Lung (tissue), 12 donors: ENCODE measurements around the gene SLC29A2. TPM values are rescaled to one million over a fixed set of nuclear protein-coding genes. Genes with fewer than 3 reads are reported as not detected.

Source experiments
- ATAC-seq: fragments of 200-7000 bp; cut with Tn5 transposase; one replicate; pipeline ENCODE4 v1.9.1; 2020; ENCODE audit warnings: moderate number of reproducible peaks; ENCODE audit not compliant: insufficient read depth, low FRiP score
- DNase-seq, 3 donors: peaks; one replicate each; pipeline ENCODE4 v3.0.0-alpha.2; 2013 to 2017
- H3K27ac ChIP-seq, 2 donors: one replicate each; pipeline ENCODE4 v1.5.1; 2013; ENCODE audit warnings: mild to moderate bottlenecking in 2 of 2, moderate library complexity in 2 of 2, control low read depth in 1 of 2, inconsistent platforms in 1 of 2, low read depth in 1 of 2, low read length in 1 of 2
- H3K27me3 ChIP-seq, 3 donors: one replicate each; pipeline ENCODE4 v1.5.1; 2013; ENCODE audit warnings: low read length in 2 of 3; ENCODE audit not compliant: control insufficient read depth in 3 of 3, insufficient read depth in 3 of 3
- H3K36me3 ChIP-seq, 4 donors: one replicate each; pipeline ENCODE4 v1.5.1; 2013; ENCODE audit warnings: low read length in 4 of 4, mild to moderate bottlenecking in 1 of 4, moderate library complexity in 1 of 4; ENCODE audit not compliant: control insufficient read depth in 4 of 4, insufficient read depth in 4 of 4
- H3K4me1 ChIP-seq, 5 donors: one replicate each; pipeline ENCODE4 v1.5.1; 2013; ENCODE audit warnings: low read length in 5 of 5, mild to moderate bottlenecking in 2 of 5, moderate library complexity in 1 of 5; ENCODE audit not compliant: control insufficient read depth in 5 of 5, insufficient read depth in 5 of 5
- H3K4me3 ChIP-seq: one replicate; pipeline ENCODE4 v1.5.1; 2013; ENCODE audit warnings: mild to moderate bottlenecking, control low read depth, moderate library complexity
- H3K9ac ChIP-seq, 2 donors: one replicate each; pipeline ENCODE4 v1.5.1; 2013; ENCODE audit warnings: low read length in 2 of 2, control low read depth in 1 of 2; ENCODE audit not compliant: insufficient read depth in 1 of 2
- H3K9me3 ChIP-seq, 4 donors: one replicate each; pipeline ENCODE4 v1.5.1; 2013; ENCODE audit warnings: low read length in 3 of 4, mild to moderate bottlenecking in 1 of 4, moderate library complexity in 1 of 4; ENCODE audit not compliant: control insufficient read depth in 4 of 4, insufficient read depth in 3 of 4
- CTCF ChIP-seq: IDR thresholded peaks from 2 replicates; pipeline ENCODE4 v1.5.1; 2012; ENCODE audit warnings: mild to moderate bottlenecking; ENCODE audit errors: control extremely low read depth, extremely low read depth
- WGBS, 2 donors: extraction: QIAGEN DNeasy Blood & Tissue Kit; methylation state at CpG; one replicate each; pipeline ENCODE4 v1.1.7; 2013; 5-methylcytosine and 5-hydroxymethylcytosine counted together
- polyA plus RNA-seq, 2 donors: library from polyadenylated mRNA; stranded (reverse); fragments of 200-250 nt; gene quantifications; one replicate each; pipeline ENCODE4 v1.2.1, GENCODE V29; 2013
- total RNA-seq, 2 donors: library from RNA; depleted of rRNA in 1 of 2; stranded (reverse); fragments of >200 nt in 1 of 2; gene quantifications; one replicate each; pipeline ENCODE4 v1.2.1, GENCODE V29; 2014 to 2021
- donor health status: control.
- donor health status: control.
- donor health status: Bipolar disorder and iron deficiency.
- donor health status: healthy.
- donor health status: DM: yes; HTN: yes; CAD: no.

Gene SLC29A2
- total and polyA plus RNA-seq, 4 donors = 6.5 to 19.4 (median 13.7) TPM

- no peaks in the 10 kb centered on the region for H3K4me1 ChIP-seq
- no peak overlapping the region for H3K4me3 ChIP-seq
- 1% methylated on average over 45 to 63 of the region's 63 CpGs for WGBS, 2 donors
- H3K36me3 ChIP-seq = no peaks in the 10 kb centered on the region
- no peak overlapping the region for H3K27ac ChIP-seq
- peaks cover 0 to 18% (median 6%) of the 10 kb centered on the region in 3 donors for H3K27me3 ChIP-seq
- peak; percentile 100 for TF ChIP-seq CTCF
- H3K9ac ChIP-seq = no peak overlapping the region
- ATAC-seq (peak; percentile 90), DNase-seq (peak; percentile 92 to 94 (median 93))
- H3K9me3 ChIP-seq = peaks cover 0 to 6% (median 0%) of the 10 kb centered on the region in 4 donors
Observed at GRCh38 chr11:66408488-66409214, 37.1 kb upstream of the SLC29A2 start.

GRCh38 chr11:66407651-66408050, 36.1 kb upstream of the SLC29A2 start:
- H3K27me3 ChIP-seq = peaks cover 0 to 18% (median 6%) of the 10 kb centered on the region in 3 donors
- no peak for ATAC-seq
- 50 to 74% methylated on average over 5 of the region's 5 CpGs for WGBS, 2 donors
- no peak overlapping the region for H3K27ac ChIP-seq
- no peak for DNase-seq
- H3K36me3 ChIP-seq = no peaks in the 10 kb centered on the region
- no peak overlapping the region for H3K9ac ChIP-seq
- no peak for TF ChIP-seq CTCF
- no peaks in the 10 kb centered on the region for H3K4me1 ChIP-seq
- H3K9me3 ChIP-seq = peaks cover 0 to 6% (median 0%) of the 10 kb centered on the region in 4 donors
- H3K4me3 ChIP-seq = no peak overlapping the region

GRCh38 chr11:66393954-66394353, 22.4 kb upstream of the SLC29A2 start:
- Histone ChIP-seq H3K27ac (no peak overlapping the region), H3K9me3 (no peaks in the 10 kb centered on the region), H3K9ac (no peak overlapping the region), H3K4me3 (no peak overlapping the region), H3K27me3 (peaks cover 0 to 2% (median 0%) of the 10 kb centered on the region in 3 donors), H3K4me1 (no peaks in the 10 kb centered on the region), H3K36me3 (no peaks in the 10 kb centered on the region)
- 78 to 87% methylated on average over 3 of the region's 3 CpGs for WGBS, 2 donors
- no peak for ATAC-seq
- no peak for TF ChIP-seq CTCF
- DNase-seq = no peak
